Endodermal cell (in vitro differentiated cells): ENCODE measurements around the gene PLEKHA5. TPM values are rescaled to one million over a fixed set of nuclear protein-coding genes. Genes with fewer than 3 reads are reported as not detected.

Experiments used
- DNase-seq: peaks from one replicate; pipeline ENCODE4 v3.0.0-alpha.2; 2017
- H3K27ac ChIP-seq: 2 replicates; pipeline ENCODE4 v1.5.1; 2013; ENCODE audit warnings: mild to moderate bottlenecking, low read depth, low read length, moderate library complexity
- H3K27me3 ChIP-seq: 2 replicates; pipeline ENCODE4 v1.6.1; 2013; ENCODE audit warnings: mild to moderate bottlenecking, low read length, moderate library complexity; ENCODE audit not compliant: insufficient read depth, control insufficient read depth, poor library complexity, severe bottlenecking
- H3K36me3 ChIP-seq: 2 replicates; pipeline ENCODE4 v1.7.0; 2013; ENCODE audit warnings: mild to moderate bottlenecking, low read length, moderate library complexity; ENCODE audit not compliant: control insufficient read depth, insufficient read depth
- H3K4me1 ChIP-seq: one replicate; pipeline ENCODE4 v1.7.0; 2013; ENCODE audit warnings: low read length; ENCODE audit not compliant: control insufficient read depth, insufficient read depth
- H3K4me3 ChIP-seq: 2 replicates; pipeline ENCODE4 v1.5.1; 2013; ENCODE audit warnings: mild to moderate bottlenecking, low read length, moderate library complexity
- H3K9ac ChIP-seq: 2 replicates; pipeline ENCODE4 v1.6.1; 2013; ENCODE audit warnings: mild to moderate bottlenecking, low read length, moderate library complexity; ENCODE audit not compliant: poor library complexity, severe bottlenecking; ENCODE audit errors: extremely low read depth
- H3K9me3 ChIP-seq: 2 replicates; pipeline ENCODE4 v1.6.1; 2013; ENCODE audit warnings: mild to moderate bottlenecking, low read length, moderate library complexity; ENCODE audit not compliant: control insufficient read depth
- H3K27ac Mint-ChIP-seq: 2 replicates; pipeline ENCODE4 v1.8.0; 2020; ENCODE audit warnings: mixed read lengths
- H3K27me3 Mint-ChIP-seq: 2 replicates; pipeline ENCODE4 v1.8.0; 2021; ENCODE audit warnings: mild to moderate bottlenecking, mixed read lengths; ENCODE audit not compliant: insufficient read depth
- H3K36me3 Mint-ChIP-seq: 2 replicates; pipeline ENCODE4 v1.8.0; 2020; ENCODE audit warnings: low read depth, mixed read lengths
- H3K4me1 Mint-ChIP-seq: 2 replicates; pipeline ENCODE4 v1.8.0; 2020; ENCODE audit warnings: mixed read lengths
- H3K4me3 Mint-ChIP-seq: 2 replicates; pipeline ENCODE4 v1.8.0; 2020; ENCODE audit warnings: mild to moderate bottlenecking, moderate library complexity, mixed read lengths
- H3K9me3 Mint-ChIP-seq: 2 replicates; pipeline ENCODE4 v1.8.0; 2020; ENCODE audit warnings: mild to moderate bottlenecking, mixed read lengths
- CTCF ChIP-seq: fragments of 200-600 bp; sonication (generic); conservative IDR thresholded peaks from 2 replicates; pipeline ENCODE4 v1.5.0; 2021; ENCODE audit warnings: antibody characterized with exemption, mild to moderate bottlenecking
- WGBS, 2 experiments: methylation state at CpG; one replicate each; pipeline versions ENCODE4 v1.1.5 to v1.1.7; 2013; ENCODE audit warnings: missing lambda C conversion rate in 2 of 2, mixed read lengths in 1 of 2; ENCODE audit not compliant: insufficient coverage in 1 of 2, insufficient read length in 1 of 2; 5-methylcytosine and 5-hydroxymethylcytosine counted together
- total RNA-seq, 2 donors: library from RNA; stranded (reverse); fragmentation: NEBNext Ultra II Directional in 1 of 2; extraction: Animal tissue kit (Norgen Biotek cat#: 25700) in 1 of 2; gene quantifications; 2 replicates in 1 of 2; 3 replicates in 1 of 2; pipeline ENCODE4 v1.2.1, GENCODE V29; 2021

PLEKHA5 gene
- total RNA-seq, 2 donors from 2014 or later = 48.5 to 139 TPM

- H3K4me3 ChIP-seq = no peak overlapping the region
- no peaks in the 10 kb centered on the region for H3K4me1 ChIP-seq
- H3K9ac ChIP-seq = no peak overlapping the region
- Mint-ChIP-seq H3K4me3 (no peak overlapping the region), H3K27me3 (no peaks in the 10 kb centered on the region), H3K27ac (no peak overlapping the region), H3K36me3 (peaks cover 5% of the 10 kb centered on the region), H3K4me1 (peaks cover 36% of the 10 kb centered on the region), H3K9me3 (no peaks in the 10 kb centered on the region)
- WGBS, 2 experiments = 93 to 97% methylated on average over 2 to 3 of the region's 3 CpGs
- no peak for TF ChIP-seq CTCF
- DNase-seq = no peak
- no peaks in the 10 kb centered on the region for H3K9me3 ChIP-seq
- no peak overlapping the region for H3K27ac ChIP-seq
- H3K27me3 ChIP-seq = no peaks in the 10 kb centered on the region
- H3K36me3 ChIP-seq = no peaks in the 10 kb centered on the region
These were observed 72.1 kb downstream of the PLEKHA5 start for GRCh38 chr12:19201661-19202060.

GRCh38 chr12:19203013-19203412, 73.5 kb downstream of the PLEKHA5 start:
- Mint-ChIP-seq H3K4me1 (peaks cover 36% of the 10 kb centered on the region), H3K9me3 (no peaks in the 10 kb centered on the region), H3K27me3 (no peaks in the 10 kb centered on the region), H3K4me3 (no peak overlapping the region), H3K36me3 (peaks cover 11% of the 10 kb centered on the region), H3K27ac (no peak overlapping the region)
- Histone ChIP-seq H3K4me1 (no peaks in the 10 kb centered on the region), H3K27me3 (no peaks in the 10 kb centered on the region), H3K9me3 (no peaks in the 10 kb centered on the region), H3K36me3 (peaks cover 10% of the 10 kb centered on the region), H3K4me3 (no peak overlapping the region), H3K27ac (no peak overlapping the region), H3K9ac (no peak overlapping the region)
- no peak for DNase-seq
- 100% methylated on average over 1 of the region's 1 CpG for WGBS, 2 experiments
- TF ChIP-seq CTCF = no peak

- 91 to 93% methylated on average over 3 to 4 of the region's 6 CpGs for WGBS, 2 experiments
- H3K27ac ChIP-seq = no peak overlapping the region
- H3K4me3 ChIP-seq = no peak overlapping the region
- H3K36me3 Mint-ChIP-seq = peaks cover 17% of the 10 kb centered on the region
- no peaks in the 10 kb centered on the region for H3K27me3 ChIP-seq
- H3K4me1 ChIP-seq = no peaks in the 10 kb centered on the region
- peaks cover 4% of the 10 kb centered on the region for H3K9me3 Mint-ChIP-seq
- no peak overlapping the region for H3K9ac ChIP-seq
- TF ChIP-seq CTCF = no peak
- peaks cover 14% of the 10 kb centered on the region for H3K36me3 ChIP-seq
- no peaks in the 10 kb centered on the region for H3K27me3 Mint-ChIP-seq
- peaks cover 36% of the 10 kb centered on the region for H3K4me1 Mint-ChIP-seq
- no peaks in the 10 kb centered on the region for H3K9me3 ChIP-seq
- no peak for DNase-seq
- H3K4me3 Mint-ChIP-seq = no peak overlapping the region
- no peak overlapping the region for H3K27ac Mint-ChIP-seq
These were observed 74.3 kb downstream of the PLEKHA5 start for GRCh38 chr12:19203539-19204506.
